Activated CD4-positive, alpha-beta T cell treated with anti-CD3 and anti-CD28 coated beads for 24 hours (primary cell): ENCODE measurements around the gene BRSK1.
"Not testable (repeated sequence)": the region's sequence is repeated elsewhere in the genome, so short reads cannot be mapped to it uniquely, and the experiment has no call there.

Experiments
- DNase-seq, 2 donors: peaks; one replicate each; pipeline ENCODE4 v3.0.0-alpha.2; 2020; ENCODE audit warnings: low read depth in 2 of 2

Gene BRSK1

DNA sequence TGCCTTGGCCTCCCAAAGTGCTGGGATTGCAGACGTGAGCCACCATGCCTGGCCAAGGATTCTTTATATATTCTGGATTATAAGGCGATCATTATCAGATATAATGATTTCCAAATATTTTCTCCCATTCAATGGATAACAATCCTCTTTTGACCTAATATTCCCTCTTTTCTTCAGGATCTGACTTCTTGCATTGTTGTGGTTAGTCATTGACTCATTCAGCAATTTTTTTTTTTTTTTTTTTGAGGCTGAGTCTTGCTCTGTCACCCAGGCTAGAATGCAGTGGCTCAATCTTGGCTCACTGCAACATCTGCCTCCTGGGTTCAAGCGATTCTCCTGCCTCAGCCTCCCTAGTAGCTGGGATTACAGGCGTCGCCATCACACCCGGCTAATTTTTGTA, 46.0 kb downstream of the BRSK1 start:
- not testable (repeated sequence) for DNase-seq

GRCh38 chr19:55333870-55334269, 50.1 kb downstream of the BRSK1 start:
- no peak for DNase-seq

GRCh38 chr19:55336101-55336500, 52.3 kb downstream of the BRSK1 start:
- DNase-seq: no peak

GRCh38 chr19:55339105-55339888, 55.5 kb downstream of the BRSK1 start, which contains the start of gene KMT5C:
Gene KMT5C, plus strand, starts transcription at chr19:55339876. Its CDS starts 2,061 bp downstream, at chr19:55341937.
- DNase-seq: peak; percentile 100

GRCh38 chr19:55339889-55340783, 56.3 kb downstream of the BRSK1 start:
- no peak for DNase-seq

GRCh38 chr19:55340784-55341147, 57.0 kb downstream of the BRSK1 start:
- no peak for DNase-seq

GRCh38 chr19:55341171-55341588, 57.4 kb downstream of the BRSK1 start:
- DNase-seq: peak; percentile 42 to 66

DNA sequence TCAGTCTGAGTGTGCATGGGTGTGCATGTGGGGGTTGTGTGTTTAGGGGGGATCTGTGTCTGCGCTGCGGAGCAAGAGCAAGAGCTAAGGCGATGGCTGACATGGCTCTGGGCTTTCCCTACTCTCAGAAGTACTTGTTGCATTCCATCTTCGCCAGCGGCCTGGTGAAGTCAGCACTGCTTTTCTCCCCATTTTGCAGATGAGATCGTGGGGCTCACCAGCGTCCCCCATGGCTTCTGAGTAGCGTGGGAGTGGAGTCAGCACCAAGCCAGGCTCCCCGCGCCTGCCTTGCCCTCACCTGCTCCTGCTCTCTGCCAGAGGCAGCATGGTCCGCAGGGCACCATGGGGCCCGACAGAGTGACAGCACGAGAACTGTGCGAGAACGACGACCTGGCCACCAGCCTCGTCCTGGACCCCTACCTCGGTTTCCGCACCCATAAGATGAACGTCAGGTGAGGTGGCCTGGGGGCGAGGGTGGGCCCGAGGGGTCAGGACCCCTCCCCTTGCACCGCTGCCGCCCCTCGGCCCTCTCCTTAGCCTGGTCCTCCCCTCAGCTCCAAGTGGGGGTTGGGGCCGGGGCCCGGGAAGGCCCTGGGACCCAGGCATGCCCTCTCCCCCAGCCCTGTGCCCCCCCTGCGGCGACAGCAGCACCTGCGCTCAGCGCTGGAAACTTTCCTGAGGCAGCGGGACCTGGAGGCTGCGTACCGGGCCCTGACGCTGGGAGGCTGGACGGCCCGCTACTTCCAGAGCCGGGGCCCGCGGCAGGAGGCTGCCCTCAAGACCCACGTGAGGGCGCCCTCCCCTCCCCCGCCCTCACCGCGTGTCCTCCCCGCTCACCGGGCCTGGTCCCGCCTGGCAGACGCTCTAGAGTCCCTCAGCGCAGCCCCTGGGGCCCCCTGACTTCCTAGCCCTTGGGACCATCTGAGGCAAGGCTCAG, 58.1 kb downstream of the BRSK1 start:
- DNase-seq: no peak

DNA sequence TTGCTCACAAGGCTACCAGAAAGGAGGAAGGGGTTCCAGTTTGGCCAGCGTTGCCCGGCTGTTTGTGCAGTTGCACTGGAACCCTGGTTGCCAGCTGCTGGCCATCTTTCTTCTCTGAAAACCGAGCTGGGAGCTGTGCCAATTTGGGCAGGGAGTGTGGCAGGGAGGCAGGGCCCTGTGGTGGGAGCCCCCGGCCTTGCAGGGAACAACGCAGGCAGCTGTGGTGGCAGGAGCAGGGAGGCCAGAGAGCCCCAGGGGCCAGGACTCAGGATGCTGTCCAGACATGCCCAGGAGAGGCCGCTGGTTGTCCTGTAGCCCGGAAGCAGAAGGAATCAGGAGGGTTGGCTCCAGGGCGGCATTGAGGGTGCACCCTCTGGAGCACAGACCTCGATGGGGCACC, 60.6 kb downstream of the BRSK1 start:
- no peak for DNase-seq

GRCh38 chr19:55345101-55345817, 61.5 kb downstream of the BRSK1 start:
- DNase-seq: no peak

DNA sequence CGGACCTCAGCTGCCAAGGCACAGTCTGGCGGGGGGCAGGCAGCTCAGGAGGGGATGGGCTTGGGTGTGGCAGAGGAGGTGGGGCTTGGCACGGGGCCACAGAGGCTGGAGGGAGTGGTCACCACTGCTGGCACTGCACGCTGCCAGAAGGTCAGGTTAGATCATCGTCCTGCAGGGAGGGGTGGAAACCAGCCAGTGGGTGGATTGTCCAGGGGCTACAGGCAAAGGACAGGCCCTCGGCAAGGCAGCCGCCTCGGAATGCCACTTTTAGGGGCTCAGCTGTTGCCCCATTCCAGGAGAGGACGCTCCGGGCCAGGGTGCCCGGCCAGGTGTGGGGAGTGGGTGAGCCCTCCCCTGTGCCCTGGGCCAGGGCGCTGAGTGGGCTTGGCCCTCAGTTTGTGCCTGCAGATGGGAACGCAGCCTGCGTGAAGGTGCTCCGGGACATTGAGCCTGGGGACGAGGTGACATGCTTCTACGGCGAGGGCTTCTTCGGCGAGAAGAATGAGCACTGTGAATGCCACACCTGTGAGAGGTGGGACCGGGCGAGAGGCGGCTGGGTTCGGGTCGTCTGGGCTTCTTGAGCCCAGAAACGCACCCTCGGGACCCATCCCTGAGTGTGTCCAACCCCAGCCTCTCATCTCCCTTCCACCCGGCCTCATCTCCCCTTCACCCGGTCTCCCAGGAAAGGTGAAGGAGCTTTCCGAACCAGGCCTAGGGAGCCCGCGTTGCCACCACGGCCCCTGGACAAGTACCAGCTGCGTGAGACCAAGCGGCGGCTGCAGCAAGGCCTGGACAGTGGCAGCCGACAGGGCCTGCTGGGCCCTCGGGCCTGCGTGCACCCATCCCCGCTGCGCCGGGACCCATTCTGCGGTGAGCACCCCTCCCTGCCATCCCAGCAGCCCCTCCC, 62.3 kb downstream of the BRSK1 start:
- no peak for DNase-seq

DNA sequence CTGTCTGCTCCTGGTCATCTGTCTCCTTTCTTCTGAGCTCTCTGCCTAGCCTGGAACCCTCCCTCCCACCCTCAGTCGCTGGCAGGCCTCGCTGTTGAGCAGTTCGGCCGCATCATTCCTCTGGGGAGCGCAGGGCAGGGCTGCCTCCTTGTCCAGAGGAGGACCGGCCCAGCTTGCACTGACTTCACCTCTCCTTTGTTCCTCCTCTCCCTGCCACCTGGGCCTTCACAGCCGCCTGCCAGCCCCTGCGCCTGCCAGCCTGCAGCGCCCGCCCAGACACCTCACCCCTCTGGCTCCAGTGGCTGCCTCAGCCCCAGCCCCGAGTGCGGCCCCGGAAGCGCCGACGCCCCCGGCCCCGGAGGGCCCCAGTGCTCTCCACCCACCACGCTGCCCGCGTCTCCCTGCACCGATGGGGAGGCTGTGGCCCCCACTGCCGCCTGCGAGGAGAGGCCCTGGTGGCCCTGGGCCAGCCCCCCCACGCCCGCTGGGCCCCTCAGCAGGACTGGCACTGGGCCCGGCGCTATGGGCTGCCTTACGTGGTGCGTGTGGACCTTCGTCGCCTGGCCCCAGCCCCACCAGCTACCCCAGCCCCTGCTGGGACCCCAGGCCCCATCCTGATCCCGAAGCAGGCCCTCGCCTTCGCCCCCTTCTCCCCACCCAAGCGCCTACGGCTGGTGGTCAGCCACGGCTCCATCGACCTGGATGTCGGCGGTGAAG, 63.1 kb downstream of the BRSK1 start:
- DNase-seq: no peak

- DNase-seq: no peak
These were observed 63.7 kb downstream of the BRSK1 start for GRCh38 chr19:55347442-55348009.

- DNase-seq: no peak
These were observed 64.7 kb downstream of the BRSK1 start for GRCh38 chr19:55348317-55349034.

- no peak for DNase-seq
These were observed 67.0 kb downstream of the BRSK1 start for GRCh38 chr19:55350620-55351315.

DNA sequence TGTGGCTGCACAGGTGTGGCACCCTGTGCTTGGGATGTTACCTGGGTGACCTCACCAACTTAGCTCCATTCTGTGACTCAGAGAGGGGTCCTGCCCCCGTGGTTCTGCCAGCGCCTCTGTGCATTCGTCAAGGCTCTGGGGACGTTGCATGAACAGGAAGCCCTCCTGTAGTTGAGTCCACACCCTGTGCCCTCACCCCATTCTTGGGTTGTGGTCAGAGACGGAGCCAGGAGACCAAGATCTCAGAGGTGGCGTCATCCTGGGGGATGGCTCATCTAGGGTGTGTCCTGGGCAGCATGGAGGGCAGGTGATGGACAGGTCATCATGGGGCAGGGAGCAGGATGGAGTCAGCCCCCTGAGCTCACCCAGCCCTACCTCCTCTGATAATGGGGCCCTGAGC, 68.2 kb downstream of the BRSK1 start:
- DNase-seq: no peak

DNA sequence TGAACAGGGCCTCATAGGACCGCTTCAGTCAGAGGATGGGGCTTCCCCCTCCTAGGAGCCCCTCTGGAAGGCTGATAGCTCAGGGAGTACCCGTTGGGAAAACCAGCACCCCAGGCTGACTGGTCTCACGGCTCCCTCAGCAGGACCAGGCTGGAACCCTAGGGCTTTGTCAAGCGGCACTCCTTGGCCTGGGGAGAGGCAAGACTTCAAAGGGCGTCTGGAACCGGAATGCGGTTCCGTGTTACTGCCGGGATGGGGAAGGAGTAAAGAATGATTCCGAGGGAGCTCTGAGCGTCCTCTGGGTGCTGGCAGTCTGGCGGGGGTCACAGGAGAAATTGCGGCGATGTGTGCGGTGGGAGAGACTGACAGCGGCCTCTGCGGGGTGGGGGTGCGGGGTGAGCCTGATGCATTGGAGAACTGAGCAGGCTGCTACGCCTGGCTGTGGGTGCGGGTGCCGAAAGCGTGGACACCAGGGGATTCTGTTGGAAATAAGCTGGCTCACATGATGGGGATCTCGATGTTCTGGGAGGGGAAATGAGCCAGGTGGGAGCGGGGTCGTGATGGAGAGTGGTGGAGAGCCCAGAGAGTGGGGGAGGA, 68.8 kb downstream of the BRSK1 start:
- no peak for DNase-seq
